Panc1 (cell line): ENCODE data around the gene SLCO4A1. TPM values are rescaled to one million over a fixed set of nuclear protein-coding genes. Genes with fewer than 3 reads are reported as not detected.

Source experiments
- ATAC-seq: fragments of 200-7000 bp; cut with Tn5 transposase; 2 replicates; pipeline ENCODE4 v1.9.1; 2020; ENCODE audit warnings: mild to moderate bottlenecking, moderate library complexity
- BruUV-seq: library from RNA; stranded (reverse); fragments of 400-500 nt; replicated peaks from 2 replicates; lab custom pipeline; 2021; lab: Mats Ljungman, UMichigan
- CTCF ChIA-PET: fragments of 300-600 bp; sonication (Branson Sonifier 250); formaldehyde crosslinking; loops from one replicate; lab custom pipeline; 2022; ENCODE audit warnings: antibody characterized with exemption; lab: Charles Lee
- POLR2A ChIA-PET: fragments of 300-600 bp; sonication (Branson Sonifier 250); formaldehyde crosslinking; loops from one replicate; lab custom pipeline; 2022; ENCODE audit warnings: antibody characterized with exemption; lab: Charles Lee
- DNase-seq: peaks from one replicate; pipeline ENCODE4 v3.0.0-alpha.2; 2010; ENCODE audit warnings: low read depth, low spot score
- H3K27ac ChIP-seq: 2 replicates; pipeline ENCODE4 v1.5.1; 2011; ENCODE audit warnings: mild to moderate bottlenecking, low read length, inconsistent platforms
- H3K27me3 ChIP-seq: fragments of 200-500 bp; sonication (Bioruptor generic); 2 replicates; pipeline ENCODE4 v1.6.0; 2014; ENCODE audit warnings: low read length, inconsistent platforms; ENCODE audit not compliant: control insufficient read depth, insufficient read depth
- H3K36me3 ChIP-seq: fragments of 200-500 bp; sonication (Bioruptor generic); 2 replicates; pipeline ENCODE4 v1.5.1; 2014; ENCODE audit warnings: inconsistent platforms, mild to moderate bottlenecking, low read length, moderate library complexity; ENCODE audit not compliant: control insufficient read depth, insufficient read depth
- H3K4me1 ChIP-seq: 2 replicates; pipeline ENCODE4 v1.5.1; 2011; ENCODE audit warnings: inconsistent platforms, mild to moderate bottlenecking, low read length, moderate library complexity; ENCODE audit not compliant: control insufficient read depth, insufficient read depth
- H3K4me3 ChIP-seq, 2 experiments: 2 replicates each; pipeline ENCODE4 v1.5.1; 2011 to 2012; ENCODE audit warnings: low read depth in 2 of 2, low read length in 2 of 2, mild to moderate bottlenecking in 2 of 2, inconsistent platforms in 1 of 2, moderate library complexity in 1 of 2
- H3K9me3 ChIP-seq: fragments of 200-500 bp; sonication (Bioruptor generic); 2 replicates; pipeline ENCODE4 v1.5.1; 2014; ENCODE audit warnings: low read depth, mild to moderate bottlenecking, inconsistent platforms, low read length, moderate library complexity; ENCODE audit not compliant: control insufficient read depth, insufficient read depth
- POLR2AphosphoS5 ChIP-seq: IDR thresholded peaks from 2 replicates; pipeline ENCODE4 v1.6.1; 2012; ENCODE audit warnings: mild to moderate bottlenecking, low read depth, low read length, moderate library complexity
- SIN3A ChIP-seq: IDR thresholded peaks from 2 replicates; pipeline ENCODE4 v1.6.1; 2012; ENCODE audit warnings: low read depth, mild to moderate bottlenecking, low read length, moderate library complexity, borderline replicate concordance; ENCODE audit not compliant: insufficient read depth
- TCF7L2 ChIP-seq: IDR thresholded peaks from 2 replicates; pipeline ENCODE4 v1.6.1; 2011; ENCODE audit warnings: mild to moderate bottlenecking, low read depth, low read length, inconsistent platforms
- in situ Hi-C: cut with HindIII; loops from 2 replicates; pipeline ENCODE4 v1.10.0; 2016; ENCODE audit warnings: low sequenced_read_pairs, low pct_unique_long_range_greater_than_20kb
- intact Hi-C: fragments of 100-400 bp; cut with micrococcal nuclease; formaldehyde crosslinking; loops from one replicate; pipeline ENCODE4 v1.10.0; 2022; ENCODE audit not compliant: unreplicated experiment
- total RNA-seq: library from RNA; stranded (reverse); gene quantifications from one replicate; pipeline ENCODE4 v1.2.1, GENCODE V29; 2021; ENCODE audit not compliant: unreplicated experiment
- TF ChIP-seq, protein P1 (sequence below): fragments of 450-650 bp; IDR thresholded peaks from 2 replicates; pipeline ENCODE4 v1.5.1; 2017; ENCODE audit warnings: mild to moderate bottlenecking
- TF ChIP-seq, protein P2 (sequence below), 2 experiments: IDR thresholded peaks; 2 replicates each; pipeline ENCODE4 v1.6.1; 2011 to 2012; ENCODE audit warnings: low read depth in 2 of 2, control low read depth in 1 of 2, low read length in 1 of 2, mild to moderate bottlenecking in 1 of 2, moderate library complexity in 1 of 2; ENCODE audit not compliant: insufficient read depth in 1 of 2

Gene SLCO4A1
- total RNA-seq, 1 experiment from 2014 or later, result 167 TPM

DNA sequence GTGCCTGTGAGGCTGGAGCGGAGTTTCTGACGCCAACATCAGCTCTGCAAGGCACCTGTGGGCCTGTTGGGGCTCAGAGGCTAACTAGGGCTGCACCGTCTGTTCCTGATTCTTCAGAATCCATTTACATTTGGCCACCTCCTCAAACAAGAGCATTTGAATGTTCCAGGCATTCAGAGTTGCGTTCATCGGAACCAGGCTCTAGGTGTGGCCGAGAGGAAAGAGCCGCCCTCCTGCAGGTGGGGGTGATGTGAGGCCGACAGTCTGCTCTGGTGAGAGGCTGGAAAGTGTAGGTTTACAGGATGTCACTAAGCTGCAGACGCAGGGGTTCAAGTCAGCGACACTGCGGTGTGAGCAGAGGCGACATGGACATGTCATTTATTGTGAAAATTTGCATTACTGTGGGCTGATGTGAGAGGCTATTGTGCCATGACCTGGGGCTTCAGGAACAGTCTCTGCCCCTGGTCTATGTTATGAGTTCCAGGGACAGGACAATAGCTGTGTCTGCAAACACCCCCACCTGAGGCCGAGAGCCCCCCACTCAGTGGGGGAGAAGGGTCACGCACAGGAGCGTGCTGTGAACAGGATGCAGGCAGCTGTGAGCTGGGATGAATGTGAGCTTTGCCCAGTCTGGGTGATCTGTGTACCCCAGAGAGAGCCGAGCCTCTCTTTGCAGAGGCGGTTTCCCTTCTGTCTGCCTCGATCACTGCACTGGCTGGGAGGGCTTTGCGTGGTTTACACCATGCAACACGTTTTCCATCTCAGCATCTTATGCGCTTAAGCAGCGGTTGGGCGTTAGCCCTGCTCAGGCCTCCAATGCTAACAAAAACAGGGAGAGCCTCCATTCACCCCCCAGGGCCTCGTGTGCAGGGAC, 21.1 kb downstream of the SLCO4A1 start:
- ChIA-PET CTCF (interaction anchor here (0.6 kb wide), 1 partner anchor 83 kb away, joined by 3 read pairs; no protein-coding TSS in a partner anchor), POLR2A (interaction anchor here (0.6 kb wide), 1 partner anchor 141 kb away, joined by 3 read pairs; the partner anchor contains the start of gene OGFR)
- intact Hi-C loops (no loop called here), in situ Hi-C loops (no loop called here)
- H3K9me3 ChIP-seq, result no peaks in the 10 kb centered on the region
- BruUV-seq, result TSS peak; percentile 28
- DNase-seq, result no peak
- H3K27me3 ChIP-seq, result no peaks in the 10 kb centered on the region
- H3K27ac ChIP-seq, result peak overlapping the region; percentile 65
- H3K4me1 ChIP-seq, result peaks cover 84% of the 10 kb centered on the region
- no peak overlapping the region for H3K4me3 ChIP-seq
- ATAC-seq, result no peak
- 0 out of 2 replicates have a peak, but pooled peaks cover 3% of the 10 kb centered on the region for H3K36me3 ChIP-seq
- TF ChIP-seq, protein P1, sequence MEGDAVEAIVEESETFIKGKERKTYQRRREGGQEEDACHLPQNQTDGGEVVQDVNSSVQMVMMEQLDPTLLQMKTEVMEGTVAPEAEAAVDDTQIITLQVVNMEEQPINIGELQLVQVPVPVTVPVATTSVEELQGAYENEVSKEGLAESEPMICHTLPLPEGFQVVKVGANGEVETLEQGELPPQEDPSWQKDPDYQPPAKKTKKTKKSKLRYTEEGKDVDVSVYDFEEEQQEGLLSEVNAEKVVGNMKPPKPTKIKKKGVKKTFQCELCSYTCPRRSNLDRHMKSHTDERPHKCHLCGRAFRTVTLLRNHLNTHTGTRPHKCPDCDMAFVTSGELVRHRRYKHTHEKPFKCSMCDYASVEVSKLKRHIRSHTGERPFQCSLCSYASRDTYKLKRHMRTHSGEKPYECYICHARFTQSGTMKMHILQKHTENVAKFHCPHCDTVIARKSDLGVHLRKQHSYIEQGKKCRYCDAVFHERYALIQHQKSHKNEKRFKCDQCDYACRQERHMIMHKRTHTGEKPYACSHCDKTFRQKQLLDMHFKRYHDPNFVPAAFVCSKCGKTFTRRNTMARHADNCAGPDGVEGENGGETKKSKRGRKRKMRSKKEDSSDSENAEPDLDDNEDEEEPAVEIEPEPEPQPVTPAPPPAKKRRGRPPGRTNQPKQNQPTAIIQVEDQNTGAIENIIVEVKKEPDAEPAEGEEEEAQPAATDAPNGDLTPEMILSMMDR, result no peak
- TF ChIP-seq, protein P2, sequence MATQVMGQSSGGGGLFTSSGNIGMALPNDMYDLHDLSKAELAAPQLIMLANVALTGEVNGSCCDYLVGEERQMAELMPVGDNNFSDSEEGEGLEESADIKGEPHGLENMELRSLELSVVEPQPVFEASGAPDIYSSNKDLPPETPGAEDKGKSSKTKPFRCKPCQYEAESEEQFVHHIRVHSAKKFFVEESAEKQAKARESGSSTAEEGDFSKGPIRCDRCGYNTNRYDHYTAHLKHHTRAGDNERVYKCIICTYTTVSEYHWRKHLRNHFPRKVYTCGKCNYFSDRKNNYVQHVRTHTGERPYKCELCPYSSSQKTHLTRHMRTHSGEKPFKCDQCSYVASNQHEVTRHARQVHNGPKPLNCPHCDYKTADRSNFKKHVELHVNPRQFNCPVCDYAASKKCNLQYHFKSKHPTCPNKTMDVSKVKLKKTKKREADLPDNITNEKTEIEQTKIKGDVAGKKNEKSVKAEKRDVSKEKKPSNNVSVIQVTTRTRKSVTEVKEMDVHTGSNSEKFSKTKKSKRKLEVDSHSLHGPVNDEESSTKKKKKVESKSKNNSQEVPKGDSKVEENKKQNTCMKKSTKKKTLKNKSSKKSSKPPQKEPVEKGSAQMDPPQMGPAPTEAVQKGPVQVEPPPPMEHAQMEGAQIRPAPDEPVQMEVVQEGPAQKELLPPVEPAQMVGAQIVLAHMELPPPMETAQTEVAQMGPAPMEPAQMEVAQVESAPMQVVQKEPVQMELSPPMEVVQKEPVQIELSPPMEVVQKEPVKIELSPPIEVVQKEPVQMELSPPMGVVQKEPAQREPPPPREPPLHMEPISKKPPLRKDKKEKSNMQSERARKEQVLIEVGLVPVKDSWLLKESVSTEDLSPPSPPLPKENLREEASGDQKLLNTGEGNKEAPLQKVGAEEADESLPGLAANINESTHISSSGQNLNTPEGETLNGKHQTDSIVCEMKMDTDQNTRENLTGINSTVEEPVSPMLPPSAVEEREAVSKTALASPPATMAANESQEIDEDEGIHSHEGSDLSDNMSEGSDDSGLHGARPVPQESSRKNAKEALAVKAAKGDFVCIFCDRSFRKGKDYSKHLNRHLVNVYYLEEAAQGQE (IDR thresholded peaks at IDR 0.05; ENCODE audit: insufficient read depth in 1 of 2, low read depth in 2 of 2, low read length in 1 of 2), result no peak
- no peak for TF ChIP-seq TCF7L2
- no peak for TF ChIP-seq SIN3A
- TF ChIP-seq POLR2AphosphoS5, result no peak

DNA sequence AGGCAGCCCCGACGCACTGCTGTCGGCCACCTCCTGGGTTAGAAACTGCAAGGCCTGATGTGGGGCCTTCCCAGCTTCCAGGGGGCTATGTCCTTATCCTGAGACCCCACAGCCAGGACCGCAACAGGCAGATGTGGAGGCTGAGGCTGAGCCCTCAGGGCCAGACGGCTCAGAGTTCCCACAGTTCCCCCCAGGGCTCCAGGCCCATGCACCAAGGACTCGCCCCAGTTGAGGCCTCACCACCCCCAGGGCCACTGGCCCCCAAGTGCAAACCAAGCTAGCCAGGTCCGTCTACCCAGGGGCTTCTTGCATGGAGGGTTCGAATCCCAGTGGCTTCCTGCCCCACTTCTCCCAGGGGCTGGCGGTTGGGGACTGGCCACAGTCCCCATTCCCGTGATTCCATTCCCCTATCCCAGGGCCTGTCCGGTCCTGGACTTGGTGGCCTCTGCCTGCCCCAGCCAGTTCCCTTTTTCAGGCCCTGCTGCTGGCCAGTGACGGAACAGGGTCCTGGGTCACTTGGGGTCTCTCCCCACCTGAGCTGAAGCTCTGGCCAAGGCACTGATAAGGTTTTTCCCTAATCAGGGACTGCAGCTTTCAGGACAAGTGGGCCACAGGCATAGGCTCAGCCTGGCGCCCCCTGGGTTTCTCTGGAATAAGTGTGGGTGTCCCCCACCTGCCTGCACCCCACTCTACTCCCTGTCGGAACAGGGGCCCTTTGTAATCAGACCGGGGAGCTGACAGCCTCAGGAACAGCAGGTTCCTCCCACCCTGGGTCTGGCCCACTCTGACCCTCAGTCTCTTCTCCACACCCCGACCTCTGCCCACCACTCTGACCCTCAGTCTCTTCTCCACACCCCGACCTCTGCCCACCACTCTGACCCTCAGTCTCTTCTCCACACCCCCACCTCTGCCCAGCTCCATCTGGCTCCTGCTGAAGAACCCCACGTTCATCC, 22.0 kb downstream of the SLCO4A1 start:
- POLR2A ChIA-PET, result no interaction called here

More for the DNA sequence above, 22.0 kb downstream of the SLCO4A1 start:
- no TSS peak for BruUV-seq
- Histone ChIP-seq H3K4me1 (peaks cover 78% of the 10 kb centered on the region), H3K4me3 (no peak overlapping the region), H3K9me3 (no peaks in the 10 kb centered on the region), H3K27me3 (no peaks in the 10 kb centered on the region), H3K36me3 (peaks cover 2% of the 10 kb centered on the region; the same call in 1 of the 2 replicates), H3K27ac (peak overlapping the region; percentile 65)
- DNase-seq (no peak), ATAC-seq (no peak)
- intact Hi-C loops (no loop called here), in situ Hi-C loops (no loop called here)
- CTCF ChIA-PET, result interaction anchor here (0.6 kb wide), 2 partner anchors 84 to 123 kb away, joined by 3 to 4 read pairs; no protein-coding TSS in a partner anchor
- TF ChIP-seq, protein P2 (IDR thresholded peaks at IDR 0.05; ENCODE audit: insufficient read depth in 1 of 2, low read depth in 2 of 2, low read length in 1 of 2), result no peak
- TF ChIP-seq TCF7L2 (no peak), SIN3A (no peak), POLR2AphosphoS5 (no peak)
- TF ChIP-seq, protein P1, result no peak
